ENCODE measurements around the gene LDLRAD1. TPM values are rescaled to one million over a fixed set of nuclear protein-coding genes. Genes with fewer than 3 reads are reported as not detected.

The LDLRAD1 gene
- total and polyA plus RNA-seq, 10 of the 15 experiments (the other 5 are each of a cell fraction or from before 2014, with no cell fraction given) = not detected

DNA sequence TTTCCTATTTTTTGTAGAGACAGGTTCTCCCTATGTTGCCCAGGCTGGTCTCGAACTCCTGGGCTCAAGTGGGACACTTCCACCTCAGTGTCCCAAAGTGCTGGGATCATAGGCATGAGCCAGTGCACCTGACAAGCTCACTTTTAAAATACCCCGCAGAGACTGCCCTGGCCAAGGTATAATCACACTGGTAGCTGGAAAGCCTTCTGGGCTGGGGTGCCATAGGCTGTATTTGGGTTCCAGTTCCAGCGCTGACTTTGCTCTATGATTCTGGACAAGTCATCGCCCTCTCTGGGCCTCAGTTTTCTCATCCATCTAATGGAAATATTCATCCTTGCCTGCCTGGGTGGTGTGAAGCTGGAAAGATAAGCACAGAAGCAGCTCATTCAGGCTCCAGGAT is 10.4 kb downstream of the LDLRAD1 start:
- no peak for FAIRE-seq
- in situ Hi-C loops (cut with MboI) = no loop called here
- POLR2A ChIA-PET = no interaction called here

More for the DNA sequence above, 10.4 kb downstream of the LDLRAD1 start:
- H3K27me3 ChIP-seq (replicated peaks in 1 of 2; ENCODE audit: control insufficient read depth in 2 of 2, insufficient read depth in 2 of 2, low read length in 1 of 2) = no peaks in the 10 kb centered on the region; a peak in 1 of 4 replicates
- no peaks in the 10 kb centered on the region for H3K79me2 ChIP-seq (ENCODE audit: control insufficient read depth, insufficient read depth, low read length)
- H3K4me1 ChIP-seq (ENCODE audit: control insufficient read depth, insufficient read depth, low read length) = no peaks in the 10 kb centered on the region
- ChIA-PET RAD21 (ENCODE audit: unreplicated experiment) (no interaction called here), CTCF (interaction anchor here (1.5 kb wide), 1 partner anchor 147 kb away, joined by 6 read pairs; no protein-coding TSS in a partner anchor), SMC1A (ENCODE audit: uncharacterized antibody, unreplicated experiment) (interaction anchor here (0.6 kb wide), 1 partner anchor 203 kb away, joined by 3 read pairs; no protein-coding TSS in a partner anchor)
- BruUV-seq (replicated peaks) = no TSS peak
- TF ChIP-seq ESRRA (IDR thresholded peaks at IDR 0.05; ENCODE audit: low read length) (no peak), CBFB (IDR thresholded peaks at IDR 0.05; ENCODE audit: low read depth) (no peak), SUZ12 (IDR thresholded peaks at IDR 0.05; ENCODE audit: unreplicated experiment) (no peak), RELA (IDR thresholded peaks at IDR 0.05; ENCODE audit: borderline replicate concordance, partially characterized antibody) (no peak), EGR1 (IDR thresholded peaks at IDR 0.05; ENCODE audit: borderline replicate concordance in 1 of 2, low read depth in 2 of 2, low read length in 2 of 2) (no peak), EP300 (IDR thresholded peaks at IDR 0.05; ENCODE audit: borderline replicate concordance in 1 of 2, control insufficient read depth in 1 of 2, low read depth in 2 of 2, low read length in 2 of 2) (no peak), HDGF (IDR thresholded peaks at IDR 0.05) (no peak), ETV6 (conservative IDR thresholded peaks at IDR 0.05 in 1 of 2, IDR thresholded peaks at IDR 0.05 in 1 of 2; ENCODE audit: borderline replicate concordance in 1 of 2, low read depth in 1 of 2) (no peak), FOXK2 (IDR thresholded peaks at IDR 0.05) (no peak), NR2F1 (conservative IDR thresholded peaks at IDR 0.05) (no peak), NFYA (IDR thresholded peaks at IDR 0.05; ENCODE audit: borderline replicate concordance, low read depth, low read length) (no peak), PAX8 (IDR thresholded peaks at IDR 0.05) (no peak), IRF4 (IDR thresholded peaks at IDR 0.05; ENCODE audit: low read depth, low read length) (no peak), NR2C2 (IDR thresholded peaks at IDR 0.05; ENCODE audit: borderline replicate concordance, control insufficient read depth, insufficient read length, low read depth) (no peak), TCF12 (IDR thresholded peaks at IDR 0.05; ENCODE audit: low read depth, low read length) (no peak), SMAD5 (IDR thresholded peaks at IDR 0.05; ENCODE audit: low read depth) (no peak)
- TF ChIP-seq, protein P1, sequence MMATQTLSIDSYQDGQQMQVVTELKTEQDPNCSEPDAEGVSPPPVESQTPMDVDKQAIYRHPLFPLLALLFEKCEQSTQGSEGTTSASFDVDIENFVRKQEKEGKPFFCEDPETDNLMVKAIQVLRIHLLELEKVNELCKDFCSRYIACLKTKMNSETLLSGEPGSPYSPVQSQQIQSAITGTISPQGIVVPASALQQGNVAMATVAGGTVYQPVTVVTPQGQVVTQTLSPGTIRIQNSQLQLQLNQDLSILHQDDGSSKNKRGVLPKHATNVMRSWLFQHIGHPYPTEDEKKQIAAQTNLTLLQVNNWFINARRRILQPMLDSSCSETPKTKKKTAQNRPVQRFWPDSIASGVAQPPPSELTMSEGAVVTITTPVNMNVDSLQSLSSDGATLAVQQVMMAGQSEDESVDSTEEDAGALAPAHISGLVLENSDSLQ (IDR thresholded peaks at IDR 0.05) = no peak
- TF ChIP-seq, protein P2, sequence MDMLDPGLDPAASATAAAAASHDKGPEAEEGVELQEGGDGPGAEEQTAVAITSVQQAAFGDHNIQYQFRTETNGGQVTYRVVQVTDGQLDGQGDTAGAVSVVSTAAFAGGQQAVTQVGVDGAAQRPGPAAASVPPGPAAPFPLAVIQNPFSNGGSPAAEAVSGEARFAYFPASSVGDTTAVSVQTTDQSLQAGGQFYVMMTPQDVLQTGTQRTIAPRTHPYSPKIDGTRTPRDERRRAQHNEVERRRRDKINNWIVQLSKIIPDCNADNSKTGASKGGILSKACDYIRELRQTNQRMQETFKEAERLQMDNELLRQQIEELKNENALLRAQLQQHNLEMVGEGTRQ (IDR thresholded peaks at IDR 0.05; ENCODE audit: borderline replicate concordance, low read depth, low read length) = no peak
- TF ChIP-seq, protein P3, sequence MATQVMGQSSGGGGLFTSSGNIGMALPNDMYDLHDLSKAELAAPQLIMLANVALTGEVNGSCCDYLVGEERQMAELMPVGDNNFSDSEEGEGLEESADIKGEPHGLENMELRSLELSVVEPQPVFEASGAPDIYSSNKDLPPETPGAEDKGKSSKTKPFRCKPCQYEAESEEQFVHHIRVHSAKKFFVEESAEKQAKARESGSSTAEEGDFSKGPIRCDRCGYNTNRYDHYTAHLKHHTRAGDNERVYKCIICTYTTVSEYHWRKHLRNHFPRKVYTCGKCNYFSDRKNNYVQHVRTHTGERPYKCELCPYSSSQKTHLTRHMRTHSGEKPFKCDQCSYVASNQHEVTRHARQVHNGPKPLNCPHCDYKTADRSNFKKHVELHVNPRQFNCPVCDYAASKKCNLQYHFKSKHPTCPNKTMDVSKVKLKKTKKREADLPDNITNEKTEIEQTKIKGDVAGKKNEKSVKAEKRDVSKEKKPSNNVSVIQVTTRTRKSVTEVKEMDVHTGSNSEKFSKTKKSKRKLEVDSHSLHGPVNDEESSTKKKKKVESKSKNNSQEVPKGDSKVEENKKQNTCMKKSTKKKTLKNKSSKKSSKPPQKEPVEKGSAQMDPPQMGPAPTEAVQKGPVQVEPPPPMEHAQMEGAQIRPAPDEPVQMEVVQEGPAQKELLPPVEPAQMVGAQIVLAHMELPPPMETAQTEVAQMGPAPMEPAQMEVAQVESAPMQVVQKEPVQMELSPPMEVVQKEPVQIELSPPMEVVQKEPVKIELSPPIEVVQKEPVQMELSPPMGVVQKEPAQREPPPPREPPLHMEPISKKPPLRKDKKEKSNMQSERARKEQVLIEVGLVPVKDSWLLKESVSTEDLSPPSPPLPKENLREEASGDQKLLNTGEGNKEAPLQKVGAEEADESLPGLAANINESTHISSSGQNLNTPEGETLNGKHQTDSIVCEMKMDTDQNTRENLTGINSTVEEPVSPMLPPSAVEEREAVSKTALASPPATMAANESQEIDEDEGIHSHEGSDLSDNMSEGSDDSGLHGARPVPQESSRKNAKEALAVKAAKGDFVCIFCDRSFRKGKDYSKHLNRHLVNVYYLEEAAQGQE (IDR thresholded peaks at IDR 0.05; ENCODE audit: low read depth, low read length) = no peak
- H3K9me3 ChIP-seq (replicated peaks; ENCODE audit: control insufficient read depth, insufficient read depth, low read length) = no peaks in the 10 kb centered on the region; the same call in 2 of the 3 replicates
- WGBS (ENCODE audit: insufficient coverage, insufficient replicate concordance, low lambda C conversion rate, missing lambda C conversion rate) = 37% methylated on average over 4 of the region's 4 CpGs
- no peak overlapping the region for H2AFZ ChIP-seq (ENCODE audit: control insufficient read depth, low read depth, low read length)
- H3K9ac ChIP-seq (ENCODE audit: control insufficient read depth, insufficient read depth, low read length) = no peak overlapping the region
- no peaks in the 10 kb centered on the region for H3K36me3 ChIP-seq (ENCODE audit: control insufficient read depth in 2 of 2, insufficient read depth in 2 of 2, low read length in 1 of 2)
- no peak overlapping the region for H3K4me3 ChIP-seq
- no peaks in the 10 kb centered on the region for H4K20me1 ChIP-seq (ENCODE audit: control insufficient read depth, insufficient read depth)
- ATAC-seq (no peak), DNase-seq (ENCODE audit: low read depth, low spot score) (no peak)
- H3K27ac ChIP-seq (ENCODE audit: control insufficient read depth, insufficient read depth) = no peak overlapping the region
- H3K4me2 ChIP-seq (ENCODE audit: control insufficient read depth, insufficient read depth) = no peak overlapping the region
- intact Hi-C loops (cut with micrococcal nuclease; ENCODE audit: unreplicated experiment) = no loop called here
